Right forelimb (tissue), 1 donor: ENCODE data around the gene ELP2.
A peak's percentile ranks its signal among the peaks of the same experiment; 100 is the strongest.
"Not testable (repeated sequence)": the region's sequence is repeated elsewhere in the genome, so short reads cannot be mapped to it uniquely, and the experiment has no call there.

Experiments used
- DNase-seq: peaks from one replicate; pipeline ENCODE4 v3.0.0-alpha.2; 2018

ELP2 gene, protein sequence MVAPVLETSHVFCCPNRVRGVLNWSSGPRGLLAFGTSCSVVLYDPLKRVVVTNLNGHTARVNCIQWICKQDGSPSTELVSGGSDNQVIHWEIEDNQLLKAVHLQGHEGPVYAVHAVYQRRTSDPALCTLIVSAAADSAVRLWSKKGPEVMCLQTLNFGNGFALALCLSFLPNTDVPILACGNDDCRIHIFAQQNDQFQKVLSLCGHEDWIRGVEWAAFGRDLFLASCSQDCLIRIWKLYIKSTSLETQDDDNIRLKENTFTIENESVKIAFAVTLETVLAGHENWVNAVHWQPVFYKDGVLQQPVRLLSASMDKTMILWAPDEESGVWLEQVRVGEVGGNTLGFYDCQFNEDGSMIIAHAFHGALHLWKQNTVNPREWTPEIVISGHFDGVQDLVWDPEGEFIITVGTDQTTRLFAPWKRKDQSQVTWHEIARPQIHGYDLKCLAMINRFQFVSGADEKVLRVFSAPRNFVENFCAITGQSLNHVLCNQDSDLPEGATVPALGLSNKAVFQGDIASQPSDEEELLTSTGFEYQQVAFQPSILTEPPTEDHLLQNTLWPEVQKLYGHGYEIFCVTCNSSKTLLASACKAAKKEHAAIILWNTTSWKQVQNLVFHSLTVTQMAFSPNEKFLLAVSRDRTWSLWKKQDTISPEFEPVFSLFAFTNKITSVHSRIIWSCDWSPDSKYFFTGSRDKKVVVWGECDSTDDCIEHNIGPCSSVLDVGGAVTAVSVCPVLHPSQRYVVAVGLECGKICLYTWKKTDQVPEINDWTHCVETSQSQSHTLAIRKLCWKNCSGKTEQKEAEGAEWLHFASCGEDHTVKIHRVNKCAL

GRCh38 chr18:36129300-36130038, at the start of gene ELP2, which contains the start of gene SLC39A6:
ELP2 (plus strand) TSS chr18:36129899; CDS start chr18:36129934, 35 bp downstream.
SLC39A6 (minus strand) TSS chr18:36129340; CDS start chr18:36127007, 2,333 bp downstream.
- peak; percentile 97 for DNase-seq

DNA sequence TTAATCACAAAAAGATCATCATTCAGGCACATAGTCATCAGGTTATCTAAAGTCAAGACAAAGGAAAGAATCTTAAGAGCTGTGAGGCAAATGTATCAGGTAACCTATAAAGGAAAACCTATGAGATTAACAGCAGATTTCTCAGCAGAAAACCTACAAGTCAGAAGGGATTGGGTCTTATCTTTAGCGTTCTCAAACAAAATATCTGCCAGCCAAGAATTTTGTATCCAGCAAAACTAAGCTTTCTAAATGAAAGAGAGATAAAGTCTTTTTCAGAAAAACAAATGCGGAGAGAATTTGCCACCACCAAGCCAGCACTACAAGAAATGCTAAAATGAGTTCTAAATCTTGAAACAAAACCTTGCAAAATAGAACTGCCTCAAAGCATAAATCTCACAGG, 48.6 kb upstream of the ELP2 start:
- not testable (repeated sequence) for DNase-seq

DNA sequence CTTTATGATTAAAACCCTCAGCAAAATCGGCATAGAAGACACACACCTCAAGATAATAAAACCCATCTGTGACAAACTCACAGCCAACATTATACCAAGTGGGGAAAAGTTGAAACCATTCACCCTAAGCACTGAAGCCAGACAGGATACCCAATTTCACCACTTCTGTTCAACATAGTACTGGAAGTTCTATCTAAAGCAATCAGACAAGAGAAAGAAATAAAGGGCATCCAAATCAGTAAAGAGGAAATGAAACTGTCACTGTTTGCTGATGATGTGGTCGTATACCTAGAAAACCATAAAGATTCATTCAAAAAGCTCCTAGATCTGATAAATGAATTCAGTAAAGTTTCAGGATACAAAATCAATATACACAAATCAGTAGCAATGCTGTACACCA, 46.0 kb upstream of the ELP2 start:
- DNase-seq = no peak

- DNase-seq = no peak
Observed at GRCh38 chr18:36085195-36085594, 44.5 kb upstream of the ELP2 start.

- no peak for DNase-seq
Observed at GRCh38 chr18:36086186-36086585, 43.5 kb upstream of the ELP2 start.

GRCh38 chr18:36088256-36088655, 41.4 kb upstream of the ELP2 start:
- no peak for DNase-seq

GRCh38 chr18:36089001-36089400, 40.7 kb upstream of the ELP2 start:
- no peak for DNase-seq

GRCh38 chr18:36092116-36092515, 37.6 kb upstream of the ELP2 start:
- DNase-seq = not testable (repeated sequence)

GRCh38 chr18:36094431-36094830, 35.3 kb upstream of the ELP2 start:
- no peak for DNase-seq

GRCh38 chr18:36095936-36096519, 33.7 kb upstream of the ELP2 start:
- no peak for DNase-seq

- DNase-seq = no peak
Observed at GRCh38 chr18:36096955-36097354, 32.7 kb upstream of the ELP2 start.

GRCh38 chr18:36099311-36099710, 30.4 kb upstream of the ELP2 start:
- no peak for DNase-seq

DNA sequence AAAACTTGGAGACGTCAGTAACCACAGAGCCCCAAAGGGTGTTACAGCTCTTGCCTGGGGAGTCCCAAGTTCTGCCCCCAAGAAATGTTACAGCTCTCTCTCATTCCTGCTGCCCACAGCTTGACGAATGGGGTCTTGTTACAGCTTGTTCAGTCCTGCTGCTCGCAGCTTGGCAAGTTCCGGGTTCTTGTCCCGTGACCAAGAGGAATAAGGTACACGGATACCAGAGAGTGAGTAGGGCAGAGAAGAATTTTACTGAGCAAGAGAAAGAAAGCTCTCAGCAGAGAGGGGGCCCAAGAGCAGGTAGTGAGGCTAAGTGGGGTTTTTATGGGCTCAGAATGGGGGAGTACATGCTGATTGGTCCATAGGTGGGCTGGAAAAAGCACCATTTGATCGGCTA, 27.8 kb upstream of the ELP2 start:
- no peak for DNase-seq

DNA sequence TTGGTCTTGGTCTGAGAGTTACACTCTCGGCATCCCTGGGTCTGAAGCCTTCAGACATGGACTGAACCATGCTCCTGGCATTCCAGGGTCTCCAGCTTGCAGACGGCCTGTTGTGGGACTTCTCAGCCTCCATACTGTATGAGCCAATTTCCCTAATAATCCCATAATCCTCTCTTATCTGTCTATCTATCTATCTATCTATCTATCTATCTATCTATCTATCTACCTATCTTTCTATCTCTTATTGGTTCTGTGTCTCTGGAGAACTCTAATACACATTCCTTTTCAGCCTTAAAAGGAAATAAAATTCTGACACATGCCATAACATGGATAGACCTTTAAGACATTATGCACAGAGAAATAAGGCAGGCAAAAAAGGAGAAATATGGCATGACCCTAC, 24.9 kb upstream of the ELP2 start:
- no peak for DNase-seq

- no peak for DNase-seq
Observed at GRCh38 chr18:36107477-36107876, 22.2 kb upstream of the ELP2 start.

- no peak for DNase-seq
Observed at GRCh38 chr18:36108196-36108595, 21.5 kb upstream of the ELP2 start.

DNA sequence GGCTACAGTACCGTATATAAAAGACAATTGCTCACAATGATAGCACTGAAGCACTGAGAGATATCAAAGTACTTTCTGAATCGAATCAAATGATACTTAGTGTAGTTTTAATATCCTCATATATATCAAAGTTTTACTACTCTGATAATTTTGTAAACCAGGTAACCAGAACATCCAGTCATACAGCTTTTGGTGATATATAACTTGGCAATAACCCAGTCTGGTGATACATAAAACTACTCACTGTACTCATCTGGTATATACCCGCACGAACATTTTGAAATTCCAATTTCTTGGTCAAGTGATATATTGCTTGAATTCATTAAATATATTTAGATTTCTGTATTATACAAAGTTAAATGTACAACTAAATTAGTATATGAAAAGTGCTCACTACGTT, 21.1 kb upstream of the ELP2 start:
- no peak for DNase-seq

DNA sequence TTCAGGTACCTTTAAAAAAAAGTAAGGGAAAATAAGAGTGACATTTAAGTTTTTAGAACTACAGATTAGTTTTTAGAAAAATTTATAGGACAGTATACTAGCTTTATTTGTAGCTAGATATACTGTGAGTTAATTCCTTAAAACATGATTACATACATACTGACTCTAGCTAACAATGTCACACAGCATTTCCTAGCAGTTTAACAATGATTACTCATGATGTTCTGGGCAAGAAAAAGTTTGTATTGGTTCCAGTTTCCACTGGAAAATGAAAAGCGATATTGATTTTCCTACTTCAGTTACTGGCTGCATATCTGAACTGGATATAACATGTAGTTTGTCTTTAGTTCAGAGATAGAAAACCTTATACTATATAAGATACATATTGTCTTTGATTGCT, 20.0 kb upstream of the ELP2 start:
- DNase-seq = no peak

DNA sequence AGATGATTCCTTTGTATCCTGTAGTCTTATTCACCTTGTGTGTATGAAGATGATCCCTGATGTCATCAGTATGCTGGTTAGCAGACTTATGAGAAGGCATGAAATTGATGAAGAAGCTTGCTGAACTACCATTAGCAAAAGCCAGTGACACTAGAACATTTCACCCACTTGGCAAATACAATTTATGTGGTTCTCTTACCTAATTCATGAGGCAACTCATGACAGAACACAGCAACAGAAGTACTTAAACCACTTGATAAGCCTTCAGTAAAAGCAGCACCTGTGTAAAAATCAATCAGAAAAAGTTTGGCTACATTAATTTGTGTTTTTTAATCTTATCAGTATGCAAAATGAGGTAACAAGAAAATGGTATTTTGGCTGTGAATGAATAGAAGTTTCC, 17.4 kb upstream of the ELP2 start:
- no peak for DNase-seq

DNA sequence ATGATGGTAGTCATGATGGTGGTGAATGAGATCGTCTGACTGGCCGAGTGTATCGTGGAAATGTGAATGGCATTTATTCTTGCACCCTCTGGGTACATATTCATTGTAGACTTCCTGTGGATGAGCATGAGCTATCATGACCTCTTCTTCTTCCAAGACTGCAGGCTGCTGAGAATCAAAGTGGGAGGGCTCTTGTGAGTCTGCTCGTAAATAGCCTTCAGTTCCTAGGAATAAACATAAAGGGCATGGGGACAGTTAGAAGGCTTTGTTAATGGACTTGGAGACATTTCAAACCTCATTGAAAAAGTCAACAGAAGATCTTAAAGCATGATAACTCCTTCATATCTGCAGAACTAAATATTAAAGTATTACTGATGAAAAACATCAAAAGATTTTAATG, 15.4 kb upstream of the ELP2 start:
- no peak for DNase-seq

DNA sequence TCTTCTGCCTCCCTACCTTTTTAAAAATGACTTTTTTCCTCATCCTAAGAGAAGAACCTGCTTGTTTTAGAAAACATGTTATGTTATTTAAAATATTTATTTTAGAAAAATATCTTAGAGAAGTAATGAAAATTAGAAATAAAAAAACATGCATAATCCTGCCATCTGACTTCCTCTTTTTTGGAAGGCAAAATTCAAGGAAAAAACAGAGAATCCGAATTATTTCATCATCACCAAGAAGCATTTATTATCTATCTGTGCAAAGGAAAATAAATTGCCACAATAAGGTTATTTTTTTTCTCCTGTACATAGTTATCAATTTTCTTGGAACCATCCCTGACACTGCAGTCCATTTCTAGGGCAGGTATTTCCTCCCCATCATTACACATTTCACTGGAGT, 15.0 kb upstream of the ELP2 start:
- DNase-seq = no peak

GRCh38 chr18:36116771-36117170, 12.9 kb upstream of the ELP2 start:
- not testable (repeated sequence) for DNase-seq

DNA sequence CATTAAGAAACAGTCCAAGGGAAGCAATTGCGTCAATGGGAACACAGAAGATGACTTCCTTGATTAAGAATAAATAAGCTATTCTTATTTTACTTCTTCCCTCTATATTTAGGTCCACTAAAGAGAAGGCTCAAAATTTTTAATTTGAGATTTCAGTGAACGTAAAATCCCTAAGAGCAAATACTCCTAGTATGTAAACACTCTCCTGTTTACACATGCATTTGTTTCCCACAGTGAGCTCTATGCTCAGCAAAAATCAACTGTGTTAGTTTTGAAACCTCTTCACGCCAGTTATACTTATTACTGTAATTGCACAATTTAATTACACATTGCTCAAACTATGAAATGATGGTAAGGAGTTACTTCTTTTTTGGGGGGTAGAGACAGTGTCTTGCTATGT, 9.4 kb upstream of the ELP2 start:
- no peak for DNase-seq
